WTC11 (cell line): ENCODE data around the gene LRCH4. TPM values are rescaled to one million over a fixed set of nuclear protein-coding genes. Genes with fewer than 3 reads are reported as not detected.
A peak's percentile ranks its signal among the peaks of the same experiment; 100 is the strongest.

Experiments used
- ATAC-seq: fragments of 200-7000 bp; cut with Tn5 transposase; 2 replicates; pipeline ENCODE4 v1.10.0; 2021; ENCODE audit warnings: mild to moderate bottlenecking, moderate library complexity
- Bru-seq: library from RNA; stranded (reverse); fragments of 400-500 nt; gene quantifications from one replicate; lab custom pipeline; 2021; lab: Mats Ljungman, UMichigan
- CTCF ChIA-PET: fragments of 300-600 bp; sonication (Branson Sonifier 250); formaldehyde crosslinking; loops from one replicate; lab custom pipeline; 2021; ENCODE audit warnings: antibody characterized with exemption; lab: Charles Lee
- POLR2A ChIA-PET: fragments of 350-600 bp; sonication (Branson Sonifier 250); formaldehyde crosslinking; loops from one replicate; lab custom pipeline; 2021; ENCODE audit warnings: antibody characterized with exemption; lab: Charles Lee
- DNase-seq: peaks from one replicate; pipeline ENCODE4 v3.0.0; 2021; ENCODE audit warnings: low spot score
- H3K27ac Mint-ChIP-seq: 2 replicates; pipeline ENCODE4 v1.8.0; 2021; ENCODE audit warnings: mixed read lengths
- H3K27me3 Mint-ChIP-seq: 2 replicates; pipeline ENCODE4 v1.8.0; 2021; ENCODE audit warnings: low read depth, mild to moderate bottlenecking, moderate library complexity, mixed read lengths
- H3K36me3 Mint-ChIP-seq: 2 replicates; pipeline ENCODE4 v1.8.0; 2021; ENCODE audit warnings: mixed read lengths
- H3K4me1 Mint-ChIP-seq: 2 replicates; pipeline ENCODE4 v1.8.0; 2022; ENCODE audit warnings: mixed read lengths
- H3K4me3 Mint-ChIP-seq: 2 replicates; pipeline ENCODE4 v1.8.0; 2021; ENCODE audit warnings: mild to moderate bottlenecking, moderate library complexity, mixed read lengths
- H3K9me3 Mint-ChIP-seq: 2 replicates; pipeline ENCODE4 v1.8.0; 2021; ENCODE audit warnings: mixed read lengths
- AFF4 ChIP-seq: sonication (generic); formaldehyde crosslinking; IDR thresholded peaks from 2 replicates; pipeline ENCODE4 v1.8.1; 2023; ENCODE audit warnings: mild to moderate bottlenecking, missing genetic modification reagents, borderline replicate concordance
- ATF6 ChIP-seq: sonication (generic); formaldehyde crosslinking; IDR thresholded peaks from 2 replicates; pipeline ENCODE4 v1.8.1; 2023; ENCODE audit warnings: mild to moderate bottlenecking, missing genetic modification reagents
- CREB1 ChIP-seq: sonication (generic); formaldehyde crosslinking; IDR thresholded peaks from 2 replicates; pipeline ENCODE4 v1.8.0; 2023; ENCODE audit warnings: mild to moderate bottlenecking, missing genetic modification reagents
- IRF1 ChIP-seq: sonication (generic); formaldehyde crosslinking; IDR thresholded peaks from 2 replicates; pipeline ENCODE4 v1.8.0; 2023; ENCODE audit warnings: missing genetic modification reagents
- IRF2 ChIP-seq: sonication (generic); formaldehyde crosslinking; IDR thresholded peaks from 2 replicates; pipeline ENCODE4 v1.8.0; 2022; ENCODE audit warnings: low read depth, missing genetic modification reagents, borderline replicate concordance
- JAZF1 ChIP-seq: fragments of 250-450 bp; sonication (Bioruptor Pico); IDR thresholded peaks from 2 replicates; pipeline ENCODE4 v1.9.0; 2021; ENCODE audit warnings: moderate library complexity, mild to moderate bottlenecking, inconsistent platforms
- MAX ChIP-seq: sonication (generic); formaldehyde crosslinking; IDR thresholded peaks from 2 replicates; pipeline ENCODE4 v1.8.0; 2022; ENCODE audit warnings: mild to moderate bottlenecking, missing genetic modification reagents
- MLX ChIP-seq: sonication (generic); formaldehyde crosslinking; IDR thresholded peaks from 2 replicates; pipeline ENCODE4 v1.8.1; 2023; ENCODE audit warnings: mild to moderate bottlenecking, missing genetic modification reagents, moderate library complexity
- MXD4 ChIP-seq: fragments of 250-450 bp; sonication (Bioruptor Pico); IDR thresholded peaks from 2 replicates; pipeline ENCODE4 v1.8.0; 2021; ENCODE audit warnings: mild to moderate bottlenecking, moderate library complexity, borderline replicate concordance
- NFYB ChIP-seq: sonication (generic); formaldehyde crosslinking; conservative IDR thresholded peaks from 2 replicates; pipeline ENCODE4 v1.8.0; 2022; ENCODE audit warnings: low read depth, missing genetic modification reagents
- OVOL2 ChIP-seq: fragments of 250-450 bp; sonication (Bioruptor Pico); IDR thresholded peaks from 2 replicates; pipeline ENCODE4 v1.9.0; 2021; ENCODE audit warnings: mild to moderate bottlenecking, borderline replicate concordance
- RELA ChIP-seq: sonication (generic); formaldehyde crosslinking; IDR thresholded peaks from 2 replicates; pipeline ENCODE4 v1.8.1; 2022; ENCODE audit warnings: missing genetic modification reagents, mild to moderate bottlenecking, borderline replicate concordance
- RORB ChIP-seq: fragments of 250-450 bp; sonication (Bioruptor Pico); IDR thresholded peaks from 2 replicates; pipeline ENCODE4 v1.9.0; 2021; ENCODE audit warnings: mild to moderate bottlenecking
- SOX15 ChIP-seq: fragments of 250-450 bp; sonication (Bioruptor Pico); IDR thresholded peaks from 2 replicates; pipeline ENCODE4 v1.9.0; 2021; ENCODE audit warnings: mild to moderate bottlenecking
- TEAD4 ChIP-seq: sonication (generic); formaldehyde crosslinking; IDR thresholded peaks from 2 replicates; pipeline ENCODE4 v1.8.0; 2022; ENCODE audit warnings: mild to moderate bottlenecking, missing genetic modification reagents
- TP53 ChIP-seq: sonication (generic); formaldehyde crosslinking; IDR thresholded peaks from 2 replicates; pipeline ENCODE4 v1.8.1; 2023; ENCODE audit warnings: mild to moderate bottlenecking, missing genetic modification reagents
- ZNF232 ChIP-seq: sonication (generic); formaldehyde crosslinking; IDR thresholded peaks from 2 replicates; pipeline ENCODE4 v1.8.0; 2022; ENCODE audit warnings: mild to moderate bottlenecking, missing genetic modification reagents
- ZNF416 ChIP-seq: fragments of 250-450 bp; sonication (Bioruptor Pico); IDR thresholded peaks from 2 replicates; pipeline ENCODE4 v1.9.0; 2021; ENCODE audit warnings: mild to moderate bottlenecking, inconsistent platforms
- ZNF671 ChIP-seq: fragments of 250-450 bp; sonication (Bioruptor Pico); IDR thresholded peaks from 2 replicates; pipeline ENCODE4 v1.8.0; 2021; ENCODE audit warnings: mild to moderate bottlenecking
- long read RNA-seq, 3 experiments: library from RNA in 1 of 3; library from capped mRNA in 1 of 3; library from polyadenylated mRNA in 1 of 3; unstranded in 2 of 3; stranded (forward) in 1 of 3; transcript quantifications; one replicate each; pipeline ENCODE4 v2.0.0, GENCODE V29; 2021
- total RNA-seq: library from RNA; stranded (reverse); gene quantifications from 3 replicates; pipeline ENCODE4 v1.2.3, GENCODE V29; 2021
- TF ChIP-seq, protein P1 (sequence below): sonication (generic); formaldehyde crosslinking; IDR thresholded peaks from 2 replicates; pipeline ENCODE4 v1.8.1; 2022; ENCODE audit warnings: missing genetic modification reagents, borderline replicate concordance
- TF ChIP-seq, protein P2 (sequence below): fragments of 250-450 bp; sonication (Bioruptor Pico); conservative IDR thresholded peaks from 2 replicates; pipeline ENCODE4 v1.9.0; 2021; ENCODE audit warnings: mild to moderate bottlenecking
- TF ChIP-seq, protein P3 (sequence below): sonication (generic); formaldehyde crosslinking; conservative IDR thresholded peaks from 2 replicates; pipeline ENCODE4 v1.8.1; 2022; ENCODE audit warnings: mild to moderate bottlenecking, missing genetic modification reagents

LRCH4 gene
- total RNA-seq (52.0 to 59.6 TPM (median 56.7 TPM) in 3 replicates), Bru-seq, nascent RNA (percentile 65 among the genes with signal in this experiment)
- long read RNA-seq, experiment 1, transcript LRCH4-201 (18 exons, 2,552 nt) = major isoform, 92 of 139 reads
- long read RNA-seq, experiment 1, partial matches to known transcripts = 6 of 139 reads
- long read RNA-seq, experiment 1, other reads (novel, unspliced or antisense) = 41 of 139 reads
- long read RNA-seq, experiment 2, transcript LRCH4-201 (18 exons, 2,552 nt) = major isoform, 14 of 39 reads
- long read RNA-seq, experiment 2, partial matches to known transcripts = 24 of 39 reads
- long read RNA-seq, experiment 2, other reads (novel, unspliced or antisense) = 0 of 39 reads
- long read RNA-seq, experiment 3, partial matches to known transcripts = 0 of 3 reads
- long read RNA-seq, experiment 3, other reads (novel, unspliced or antisense) = 2 of 3 reads

DNA sequence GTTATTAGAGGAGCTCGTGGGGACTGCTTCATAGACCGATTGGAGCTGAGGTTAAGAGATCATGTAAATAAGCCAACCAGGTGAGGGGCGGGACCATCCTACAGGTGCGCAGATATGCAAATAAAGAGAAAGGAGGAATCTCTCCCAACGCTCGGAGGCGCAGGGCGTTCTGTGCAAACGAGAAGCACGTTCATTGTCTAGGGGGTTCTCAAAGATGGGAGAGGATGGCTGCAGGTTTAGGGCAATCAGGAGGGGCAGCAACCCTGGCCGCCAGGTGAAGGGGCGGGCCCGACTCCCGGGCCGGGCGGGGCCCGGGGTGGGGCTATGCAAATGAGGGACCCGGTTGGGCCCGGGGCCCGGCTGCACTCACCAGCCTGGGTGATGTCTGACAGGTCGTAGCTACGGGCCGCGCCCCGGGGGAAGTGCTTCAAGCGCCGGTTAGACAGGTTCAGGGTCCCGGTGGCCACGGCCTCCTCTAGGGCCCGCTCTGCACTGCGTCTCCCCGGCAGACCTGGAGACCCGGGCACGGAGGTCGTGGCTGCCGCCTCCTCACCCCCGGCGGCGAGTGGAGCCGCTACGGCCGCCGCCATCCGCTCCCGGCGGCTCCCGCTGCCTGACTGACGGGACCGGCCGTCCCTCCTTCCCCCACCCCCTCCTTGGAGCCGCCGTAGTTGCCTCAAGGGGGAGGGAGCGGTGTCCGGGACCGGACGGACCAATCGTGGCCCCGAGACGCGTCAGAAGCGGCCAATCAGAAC is at the start of gene LRCH4:
Gene LRCH4 (minus strand): TSS at position 619 of the 755 bp plus-strand sequence. CDS start 29 bp downstream, at position 590.
- Mint-ChIP-seq H3K27ac (peak within 1 kb of the TSS; percentile 100), H3K9me3 (no peaks in the 10 kb centered on the region), H3K4me3 (peak within 1 kb of the TSS; percentile 99), H3K27me3 (peaks cover 23% of the 10 kb centered on the region), H3K4me1 (peaks cover 41% of the 10 kb centered on the region), H3K36me3 (no peaks in the 10 kb centered on the region)
- DNase-seq (peak; percentile 74), ATAC-seq (peak; percentile 12)
- ChIA-PET POLR2A (interaction anchor here (0.6 to 3.9 kb wide), 28 partner anchors 9 to 305 kb away, joined by 3 to 60 read pairs (median 5); partner anchors contain the start of genes AGFG2, EPHB4, GNB2 and MOSPD3), CTCF (interaction anchor here (0.6 to 5.2 kb wide), 42 partner anchors 9 to 380 kb away, joined by 3 to 67 read pairs (median 5); partner anchors contain the start of genes ACTL6B, AGFG2, EPHB4 and MOSPD3)
- TF ChIP-seq RELA (CRISPR knock-in tag) (no peak), IRF1 (CRISPR knock-in tag) (no peak), MLX (CRISPR knock-in tag) (no peak), ZNF232 (CRISPR knock-in tag) (0 out of 2 replicates have a peak, but pooled peaks have one; percentile 18), ZNF416 (CRISPR knock-in tag) (peak; percentile 87; the same call in 1 of the 2 replicates), MAX (CRISPR knock-in tag) (peak; percentile 74; the same call in 1 of the 2 replicates), SOX15 (no peak), OVOL2 (no peak), JAZF1 (CRISPR knock-in tag) (no peak), AFF4 (CRISPR knock-in tag) (no peak), ATF6 (no peak), NFYB (CRISPR knock-in tag) (no peak), TP53 (CRISPR knock-in tag) (no peak), CREB1 (CRISPR knock-in tag) (peak; percentile 35; the same call in 1 of the 2 replicates), IRF2 (CRISPR knock-in tag) (no peak), ZNF671 (CRISPR knock-in tag) (no peak), RORB (CRISPR knock-in tag) (no peak), MXD4 (no peak), TEAD4 (CRISPR knock-in tag) (no peak)
- TF ChIP-seq, protein P1, sequence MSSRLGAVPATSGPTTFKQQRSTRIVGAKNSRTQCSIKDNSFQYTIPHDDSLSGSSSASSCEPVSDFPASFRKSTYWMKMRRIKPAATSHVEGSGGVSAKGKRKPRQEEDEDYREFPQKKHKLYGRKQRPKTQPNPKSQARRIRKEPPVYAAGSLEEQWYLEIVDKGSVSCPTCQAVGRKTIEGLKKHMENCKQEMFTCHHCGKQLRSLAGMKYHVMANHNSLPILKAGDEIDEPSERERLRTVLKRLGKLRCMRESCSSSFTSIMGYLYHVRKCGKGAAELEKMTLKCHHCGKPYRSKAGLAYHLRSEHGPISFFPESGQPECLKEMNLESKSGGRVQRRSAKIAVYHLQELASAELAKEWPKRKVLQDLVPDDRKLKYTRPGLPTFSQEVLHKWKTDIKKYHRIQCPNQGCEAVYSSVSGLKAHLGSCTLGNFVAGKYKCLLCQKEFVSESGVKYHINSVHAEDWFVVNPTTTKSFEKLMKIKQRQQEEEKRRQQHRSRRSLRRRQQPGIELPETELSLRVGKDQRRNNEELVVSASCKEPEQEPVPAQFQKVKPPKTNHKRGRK (CRISPR knock-in tag) = no peak
- TF ChIP-seq, protein P2, sequence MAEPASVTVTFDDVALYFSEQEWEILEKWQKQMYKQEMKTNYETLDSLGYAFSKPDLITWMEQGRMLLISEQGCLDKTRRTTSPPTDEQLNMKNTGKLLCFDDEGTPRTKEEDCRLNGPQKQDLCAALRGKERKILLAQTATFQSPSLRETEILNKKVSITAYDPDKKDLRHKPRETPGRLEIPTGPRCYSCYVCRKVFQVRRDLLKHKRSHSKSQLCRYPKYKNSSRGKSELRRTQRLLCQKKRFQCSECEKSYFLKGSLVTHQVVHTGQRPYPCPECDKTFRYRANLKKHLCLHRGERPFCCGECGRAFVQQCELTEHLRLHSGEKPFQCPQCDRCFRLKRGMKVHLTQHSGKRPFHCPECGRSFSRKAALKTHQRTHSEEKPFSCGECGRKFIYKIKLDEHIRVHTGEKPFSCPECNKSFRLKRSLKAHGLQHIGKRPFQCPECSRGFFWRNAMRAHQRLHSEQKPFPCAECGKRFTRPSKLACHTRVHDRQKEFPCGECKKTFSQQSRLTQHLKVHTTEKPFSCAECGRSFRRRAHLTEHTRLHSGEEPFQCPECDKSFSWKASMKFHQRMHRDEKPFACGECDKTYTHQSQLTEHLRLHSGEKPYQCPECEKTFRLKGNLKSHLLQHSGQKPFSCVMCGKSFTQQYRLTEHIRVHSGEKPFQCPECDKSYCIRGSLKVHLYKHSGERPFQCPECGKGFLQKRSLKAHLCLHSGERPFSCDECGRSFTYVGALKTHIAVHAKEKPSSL (CRISPR knock-in tag) = no peak
- TF ChIP-seq, protein P3, sequence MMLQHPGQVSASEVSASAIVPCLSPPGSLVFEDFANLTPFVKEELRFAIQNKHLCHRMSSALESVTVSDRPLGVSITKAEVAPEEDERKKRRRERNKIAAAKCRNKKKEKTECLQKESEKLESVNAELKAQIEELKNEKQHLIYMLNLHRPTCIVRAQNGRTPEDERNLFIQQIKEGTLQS (CRISPR knock-in tag) = no peak
